AML-193 (cell line): ENCODE measurements around the gene CT45A3.
"Not testable (repeated sequence)": the region's sequence is repeated elsewhere in the genome, so short reads cannot be mapped to it uniquely, and the experiment has no call there.

Source experiments
- DNase-seq, 2 experiments: peaks; one replicate each; lab custom pipeline; 2025; lab: John Stamatoyannopoulos, UW

Gene CT45A3

DNA sequence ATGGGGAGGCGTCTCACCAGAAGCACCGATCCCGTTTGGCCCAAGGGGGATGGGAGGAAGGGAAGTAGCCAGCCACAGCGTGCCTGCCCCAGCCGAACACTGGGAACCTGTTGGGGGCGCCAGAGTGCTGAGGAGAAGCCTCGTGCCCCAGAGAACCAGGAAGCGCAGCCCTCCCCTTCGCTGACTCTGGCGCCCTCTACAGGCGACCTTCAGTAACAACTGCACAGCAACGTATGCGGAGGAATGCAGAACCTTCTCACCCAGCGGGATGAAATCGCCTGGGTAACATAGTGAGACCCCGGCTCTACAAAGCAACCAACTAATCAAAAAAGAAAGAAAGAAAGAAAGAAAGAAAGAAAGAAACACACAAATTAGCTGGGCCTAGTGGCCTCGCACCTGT is at the start of gene CT45A3:
TSS of gene CT45A3 (minus strand) at position 101 of the 400 bp plus-strand sequence. CDS start 3,747 bp downstream, outside the sequence.
- not testable (repeated sequence) for DNase-seq

DNA sequence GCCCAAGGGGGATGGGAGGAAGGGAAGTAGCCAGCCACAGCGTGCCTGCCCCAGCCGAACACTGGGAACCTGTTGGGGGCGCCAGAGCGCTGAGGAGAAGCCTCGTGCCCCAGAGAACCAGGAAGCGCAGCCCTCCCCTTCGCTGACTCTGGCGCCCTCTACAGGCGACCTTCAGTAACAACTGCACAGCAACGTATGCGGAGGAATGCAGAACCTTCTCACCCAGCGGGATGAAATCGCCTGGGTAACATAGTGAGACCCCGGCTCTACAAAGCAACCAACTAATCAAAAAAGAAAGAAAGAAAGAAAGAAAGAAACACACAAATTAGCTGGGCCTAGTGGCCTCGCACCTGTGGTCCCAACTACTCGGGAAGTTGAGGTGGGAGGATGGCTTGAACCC is 34.7 kb upstream of the CT45A3 start, which contains the start of gene CT45A6:
TSS of gene CT45A6 (minus strand) at position 101 of the 400 bp plus-strand sequence. CDS start 3,794 bp downstream, outside the sequence.
- not testable (repeated sequence) for DNase-seq

GRCh38 chrX:135785403-135785802 is 17.4 kb upstream of the CT45A3 start, which contains the start of gene CT45A5:
Gene CT45A5 (minus strand): TSS chrX:135785503. CDS start chrX:135781729, 3,774 bp downstream.
- not testable (repeated sequence) for DNase-seq

- DNase-seq, result not testable (repeated sequence)
These were observed 23.3 kb downstream of the CT45A3 start for GRCh38 chrX:135744739-135745138.

DNA sequence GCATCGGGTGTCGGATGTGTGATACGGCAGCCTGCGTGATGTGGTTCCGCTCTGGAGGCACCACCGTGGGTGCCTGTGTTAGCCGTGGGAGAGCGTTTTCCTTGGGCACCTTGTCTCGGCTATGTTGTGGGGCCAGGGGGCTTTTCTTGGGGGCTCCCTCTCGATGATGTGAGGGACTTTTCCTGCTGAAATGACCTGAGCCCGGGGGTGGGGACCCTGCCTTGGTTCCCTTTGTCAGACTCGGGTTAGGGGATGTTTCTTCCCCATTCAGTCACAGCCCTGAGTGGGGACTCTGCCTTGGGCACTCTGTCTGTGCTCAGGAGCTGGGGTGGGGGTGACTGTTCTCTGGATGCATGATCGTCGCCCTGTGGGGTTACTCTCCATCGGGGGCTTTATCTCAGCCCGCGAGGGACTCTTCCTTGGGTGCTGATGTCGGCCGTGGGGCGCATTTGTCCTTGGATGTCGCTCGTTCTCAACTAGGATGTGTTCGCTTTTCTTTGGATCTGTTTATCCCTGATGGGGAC is 26.7 kb downstream of the CT45A3 start:
- no peak for DNase-seq

- DNase-seq, result no peak
These were observed 27.3 kb downstream of the CT45A3 start for GRCh38 chrX:135740681-135741149.

- no peak for DNase-seq
These were observed 30.5 kb downstream of the CT45A3 start for GRCh38 chrX:135737366-135738071.

DNA sequence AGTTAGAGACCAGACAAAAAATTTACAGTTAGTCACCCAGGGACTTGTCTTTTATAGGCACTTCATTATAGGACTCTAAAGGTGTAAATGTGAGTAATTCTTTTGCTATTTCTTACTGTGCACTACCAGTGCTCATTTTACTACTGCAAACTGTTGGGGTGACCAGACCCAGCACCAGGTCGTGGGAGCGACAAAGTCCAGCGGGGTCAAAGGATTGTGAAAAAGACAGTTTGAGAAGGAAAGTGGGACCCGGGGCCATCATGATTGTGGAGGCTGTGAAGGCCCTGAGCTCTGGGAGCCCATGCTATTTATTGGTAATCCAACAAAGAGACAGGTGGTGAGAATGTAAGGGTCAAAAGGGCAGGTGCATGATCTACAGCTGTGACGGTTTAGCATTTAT is 33.3 kb downstream of the CT45A3 start:
- not testable (repeated sequence) for DNase-seq

DNA sequence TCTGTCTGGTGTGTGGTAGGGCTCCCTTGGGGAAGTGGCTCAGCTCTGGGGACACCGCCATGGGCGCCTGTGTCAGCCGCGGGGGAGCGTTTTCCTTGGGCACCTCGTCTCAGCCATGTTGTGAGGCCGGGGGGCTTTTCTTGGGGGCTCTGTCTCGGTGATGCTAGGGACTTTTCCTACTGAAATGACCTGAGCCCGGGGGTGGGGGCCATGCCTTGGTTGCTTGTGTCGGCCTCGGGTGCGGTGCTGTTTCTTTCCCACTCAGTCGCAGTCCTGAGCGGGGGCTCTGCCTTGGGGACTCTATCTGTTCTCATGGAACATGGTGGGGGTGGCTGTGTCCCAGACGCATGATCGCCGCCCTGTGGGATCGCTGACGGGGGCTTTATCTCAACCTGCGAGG is 54.2 kb downstream of the CT45A3 start:
- no peak for DNase-seq

DNA sequence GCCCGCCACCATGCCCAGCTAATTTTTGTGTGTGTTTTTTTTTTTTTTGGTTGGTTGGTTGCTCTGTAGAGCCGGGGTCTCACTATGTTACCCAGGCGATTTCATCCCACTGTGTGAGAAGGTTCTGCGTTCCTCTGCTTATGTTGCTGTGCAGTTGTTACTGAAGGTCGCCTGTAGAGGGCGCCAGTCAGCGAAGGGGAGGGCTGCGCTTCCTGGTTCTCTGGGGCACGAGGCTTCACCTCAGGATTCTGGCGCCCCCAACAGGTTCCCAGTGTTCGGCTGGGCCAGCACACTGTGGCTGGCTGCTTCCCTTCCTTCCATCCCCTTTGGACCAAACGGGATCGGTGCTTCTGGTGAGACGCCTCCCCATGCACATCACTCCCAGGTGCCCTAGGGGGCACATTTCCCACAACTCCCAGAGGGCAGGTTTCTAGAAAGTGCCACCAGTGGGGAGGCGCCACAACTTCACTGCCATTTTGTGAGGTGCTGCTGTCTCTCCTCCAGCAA is 54.8 kb downstream of the CT45A3 start, which contains the start of gene CT45A1:
TSS of gene CT45A1 (plus strand) at position 457 of the 507 bp plus-strand sequence. CDS start 5,302 bp downstream, outside the sequence.
- not testable (repeated sequence) for DNase-seq
